ENCODE results near the gene TWIST2.

TWIST2 gene

GRCh38 chr2:238912916-238913875 is 65.3 kb downstream of the TWIST2 start:
- no peak overlapping the region for H3K27ac ChIP-seq (ENCODE audit: low read length)
- no peaks in the 10 kb centered on the region for H3K4me1 ChIP-seq (ENCODE audit: control insufficient read depth, low read depth, low read length)

DNA sequence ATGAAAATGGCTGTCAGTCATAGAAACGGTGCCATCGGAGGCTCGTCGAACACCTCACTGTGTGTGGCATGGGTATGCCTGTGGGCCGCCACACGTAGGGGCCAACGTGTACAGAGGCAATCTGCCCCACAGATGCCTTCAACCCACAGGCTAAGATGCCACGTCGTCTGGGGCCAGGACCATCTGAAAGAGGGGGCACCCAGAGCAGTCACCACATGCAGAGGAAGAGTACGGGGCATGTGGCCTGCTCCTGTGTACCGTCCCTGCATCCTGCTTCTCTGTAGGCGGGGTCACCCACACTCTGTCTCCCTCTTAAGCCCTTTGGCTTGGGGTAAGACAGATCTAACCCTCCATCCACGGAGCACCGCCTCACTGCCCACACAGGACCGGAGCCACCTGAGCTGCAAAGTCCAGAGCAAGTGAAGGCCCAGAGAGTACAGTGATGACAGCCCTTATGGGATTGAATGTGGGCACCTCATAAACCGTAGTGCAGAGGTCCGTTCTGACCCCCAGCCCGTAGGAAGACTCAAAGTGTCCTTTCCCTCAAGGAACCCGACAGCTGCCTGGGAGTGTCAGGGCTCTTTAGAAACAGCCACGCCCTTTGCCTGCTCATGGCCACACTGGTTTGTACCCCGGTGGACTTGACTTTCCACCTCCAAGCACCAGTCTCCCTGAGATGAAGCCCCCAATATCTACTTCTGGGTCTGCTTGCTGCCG is 66.2 kb downstream of the TWIST2 start:
- Histone ChIP-seq H3K9ac (ENCODE audit: low read length) (no peak overlapping the region), H3K27ac (ENCODE audit: low read length) (no peak overlapping the region), H3K9me3 (ENCODE audit: control insufficient read depth, low read depth, low read length) (no peaks in the 10 kb centered on the region), H3K27me3 (ENCODE audit: control insufficient read depth, insufficient read depth, low read length) (no peaks in the 10 kb centered on the region), H3K4me1 (ENCODE audit: control insufficient read depth, low read depth, low read length) (no peaks in the 10 kb centered on the region), H3K36me3 (ENCODE audit: control insufficient read depth, low read depth, low read length) (no peaks in the 10 kb centered on the region), H3K4me3 (ENCODE audit: low read length) (no peak overlapping the region)

More at GRCh38 chr2:238912916-238913875, 65.3 kb downstream of the TWIST2 start:
- Histone ChIP-seq H3K9ac (ENCODE audit: low read length) (no peak overlapping the region), H3K9me3 (ENCODE audit: control insufficient read depth, low read depth, low read length) (no peaks in the 10 kb centered on the region), H3K36me3 (ENCODE audit: control insufficient read depth, low read depth, low read length) (no peaks in the 10 kb centered on the region), H3K27me3 (ENCODE audit: control insufficient read depth, insufficient read depth, low read length) (no peaks in the 10 kb centered on the region), H3K4me3 (ENCODE audit: low read length) (no peak overlapping the region)

DNA sequence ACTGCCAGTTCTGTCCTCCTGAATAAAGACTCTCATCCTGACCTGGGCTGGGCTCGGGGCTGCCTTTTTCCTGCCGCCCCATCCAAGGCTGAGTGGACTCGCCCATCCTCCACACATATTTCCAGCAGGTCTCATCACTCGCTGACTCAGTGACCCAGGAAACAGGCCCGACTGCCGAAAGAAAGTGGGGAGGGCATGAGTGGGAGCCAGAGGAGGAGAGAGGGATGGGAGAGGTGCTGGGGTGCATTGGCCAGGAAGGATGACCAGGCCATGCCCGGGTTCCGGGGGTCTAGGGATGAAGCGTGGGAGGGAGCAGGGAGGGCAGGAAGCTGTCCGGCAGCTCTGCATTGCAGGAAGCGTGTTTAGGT is 66.7 kb downstream of the TWIST2 start:
- Histone ChIP-seq H3K9ac (ENCODE audit: low read length) (no peak overlapping the region), H3K27me3 (ENCODE audit: control insufficient read depth, insufficient read depth, low read length) (no peaks in the 10 kb centered on the region), H3K4me3 (ENCODE audit: low read length) (no peak overlapping the region), H3K9me3 (ENCODE audit: control insufficient read depth, low read depth, low read length) (no peaks in the 10 kb centered on the region), H3K36me3 (ENCODE audit: control insufficient read depth, low read depth, low read length) (no peaks in the 10 kb centered on the region), H3K4me1 (ENCODE audit: control insufficient read depth, low read depth, low read length) (no peaks in the 10 kb centered on the region), H3K27ac (ENCODE audit: low read length) (no peak overlapping the region)

- H3K36me3 ChIP-seq (ENCODE audit: control insufficient read depth, low read depth, low read length): no peaks in the 10 kb centered on the region
- no peaks in the 10 kb centered on the region for H3K27me3 ChIP-seq (ENCODE audit: control insufficient read depth, insufficient read depth, low read length)
- no peak overlapping the region for H3K9ac ChIP-seq (ENCODE audit: low read length)
- H3K27ac ChIP-seq (ENCODE audit: low read length): no peak overlapping the region
- H3K4me1 ChIP-seq (ENCODE audit: control insufficient read depth, low read depth, low read length): no peaks in the 10 kb centered on the region
- no peak overlapping the region for H3K4me3 ChIP-seq (ENCODE audit: low read length)
- no peaks in the 10 kb centered on the region for H3K9me3 ChIP-seq (ENCODE audit: control insufficient read depth, low read depth, low read length)
These were observed 67.3 kb downstream of the TWIST2 start for GRCh38 chr2:238915196-238915595.

DNA sequence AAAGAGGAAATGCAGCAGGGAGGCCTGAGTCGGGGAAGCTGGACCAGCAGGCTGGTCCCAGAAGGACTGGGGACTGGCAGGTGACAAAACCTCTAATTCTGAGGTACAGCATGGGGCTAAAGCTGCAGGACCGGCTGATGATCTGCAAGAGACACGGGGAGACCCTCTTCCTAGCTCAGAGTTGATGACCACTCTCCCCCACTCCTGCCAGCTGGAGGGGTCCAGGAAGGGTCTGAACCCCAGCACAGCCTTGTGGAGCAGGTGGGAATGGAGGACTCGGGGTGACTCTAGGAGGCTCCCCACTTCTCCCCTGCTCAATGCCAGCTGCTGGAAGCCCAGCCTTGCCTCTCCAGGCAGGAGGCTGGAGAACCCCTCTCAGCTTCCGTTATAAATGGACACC is 67.7 kb downstream of the TWIST2 start:
- Histone ChIP-seq H3K36me3 (ENCODE audit: control insufficient read depth, low read depth, low read length) (no peaks in the 10 kb centered on the region), H3K27ac (ENCODE audit: low read length) (no peak overlapping the region), H3K9me3 (ENCODE audit: control insufficient read depth, low read depth, low read length) (no peaks in the 10 kb centered on the region), H3K9ac (ENCODE audit: low read length) (no peak overlapping the region), H3K4me3 (ENCODE audit: low read length) (no peak overlapping the region), H3K27me3 (ENCODE audit: control insufficient read depth, insufficient read depth, low read length) (no peaks in the 10 kb centered on the region), H3K4me1 (ENCODE audit: control insufficient read depth, low read depth, low read length) (no peaks in the 10 kb centered on the region)

DNA sequence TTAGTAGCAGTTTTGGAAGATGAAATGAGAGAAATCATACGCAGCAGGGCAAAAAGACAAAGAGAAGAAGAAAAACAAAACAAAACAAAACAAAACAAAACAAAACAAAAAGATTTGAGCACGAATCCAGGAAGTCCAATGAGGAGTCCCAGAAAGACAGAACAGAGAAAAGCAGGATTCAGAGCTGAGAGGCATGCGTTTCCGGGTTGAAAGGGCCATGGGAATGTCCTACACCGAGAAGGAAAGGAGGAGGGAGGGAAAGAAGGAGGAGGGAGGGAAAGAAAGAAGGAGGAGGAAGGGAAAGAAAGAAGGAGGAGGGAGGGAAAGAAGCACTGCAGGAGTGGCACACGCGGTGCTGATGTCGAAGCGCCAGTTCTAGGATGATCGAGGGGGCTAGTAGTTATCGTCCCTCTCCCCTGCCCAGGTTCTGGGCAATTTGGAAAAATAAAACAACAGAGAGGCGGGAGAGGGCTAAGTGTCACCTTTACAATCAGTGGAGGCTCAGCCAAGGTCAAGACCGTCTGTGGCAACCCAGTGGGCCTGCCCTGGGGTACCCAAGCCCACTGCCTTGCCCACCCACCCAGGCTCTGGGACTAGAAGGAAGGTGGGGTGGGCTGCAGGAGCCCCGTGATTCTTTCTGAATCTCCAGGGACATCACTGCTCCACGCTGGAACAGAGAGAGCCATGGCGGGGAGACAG is 68.4 kb downstream of the TWIST2 start:
- no peak overlapping the region for H3K27ac ChIP-seq (ENCODE audit: low read length)
- no peaks in the 10 kb centered on the region for H3K27me3 ChIP-seq (ENCODE audit: control insufficient read depth, insufficient read depth, low read length)
- H3K36me3 ChIP-seq (ENCODE audit: control insufficient read depth, low read depth, low read length): no peaks in the 10 kb centered on the region
- H3K9me3 ChIP-seq (ENCODE audit: control insufficient read depth, low read depth, low read length): no peaks in the 10 kb centered on the region
- no peak overlapping the region for H3K9ac ChIP-seq (ENCODE audit: low read length)
- H3K4me1 ChIP-seq (ENCODE audit: control insufficient read depth, low read depth, low read length): no peaks in the 10 kb centered on the region
- no peak overlapping the region for H3K4me3 ChIP-seq (ENCODE audit: low read length)

- H3K9me3 ChIP-seq (ENCODE audit: control insufficient read depth, low read depth, low read length): no peaks in the 10 kb centered on the region
- no peak overlapping the region for H3K27ac ChIP-seq (ENCODE audit: low read length)
- no peak overlapping the region for H3K9ac ChIP-seq (ENCODE audit: low read length)
- no peaks in the 10 kb centered on the region for H3K36me3 ChIP-seq (ENCODE audit: control insufficient read depth, low read depth, low read length)
- H3K4me1 ChIP-seq (ENCODE audit: control insufficient read depth, low read depth, low read length): no peaks in the 10 kb centered on the region
- H3K27me3 ChIP-seq (ENCODE audit: control insufficient read depth, insufficient read depth, low read length): no peaks in the 10 kb centered on the region
- H3K4me3 ChIP-seq (ENCODE audit: low read length): no peak overlapping the region
These were observed 69.1 kb downstream of the TWIST2 start for GRCh38 chr2:238916875-238917590.

- Histone ChIP-seq H3K4me3 (ENCODE audit: low read length) (no peak overlapping the region), H3K9ac (ENCODE audit: low read length) (no peak overlapping the region), H3K27ac (ENCODE audit: low read length) (no peak overlapping the region), H3K36me3 (ENCODE audit: control insufficient read depth, low read depth, low read length) (no peaks in the 10 kb centered on the region), H3K27me3 (ENCODE audit: control insufficient read depth, insufficient read depth, low read length) (no peaks in the 10 kb centered on the region), H3K9me3 (ENCODE audit: control insufficient read depth, low read depth, low read length) (no peaks in the 10 kb centered on the region), H3K4me1 (ENCODE audit: control insufficient read depth, low read depth, low read length) (no peaks in the 10 kb centered on the region)
These were observed 71.4 kb downstream of the TWIST2 start for GRCh38 chr2:238919307-238919706.

- Histone ChIP-seq H3K9me3 (ENCODE audit: control insufficient read depth, low read depth, low read length) (no peaks in the 10 kb centered on the region), H3K4me3 (ENCODE audit: low read length) (no peak overlapping the region), H3K36me3 (ENCODE audit: control insufficient read depth, low read depth, low read length) (no peaks in the 10 kb centered on the region), H3K9ac (ENCODE audit: low read length) (no peak overlapping the region), H3K27ac (ENCODE audit: low read length) (no peak overlapping the region), H3K4me1 (ENCODE audit: control insufficient read depth, low read depth, low read length) (no peaks in the 10 kb centered on the region), H3K27me3 (ENCODE audit: control insufficient read depth, insufficient read depth, low read length) (no peaks in the 10 kb centered on the region)
These were observed 72.2 kb downstream of the TWIST2 start for GRCh38 chr2:238920053-238920452.

- H3K9me3 ChIP-seq (ENCODE audit: control insufficient read depth, low read depth, low read length): no peaks in the 10 kb centered on the region
- H3K4me1 ChIP-seq (ENCODE audit: control insufficient read depth, low read depth, low read length): no peaks in the 10 kb centered on the region
- H3K4me3 ChIP-seq (ENCODE audit: low read length): no peak overlapping the region
- H3K9ac ChIP-seq (ENCODE audit: low read length): no peak overlapping the region
- H3K27me3 ChIP-seq (ENCODE audit: control insufficient read depth, insufficient read depth, low read length): no peaks in the 10 kb centered on the region
- no peak overlapping the region for H3K27ac ChIP-seq (ENCODE audit: low read length)
- no peaks in the 10 kb centered on the region for H3K36me3 ChIP-seq (ENCODE audit: control insufficient read depth, low read depth, low read length)
These were observed 72.7 kb downstream of the TWIST2 start for GRCh38 chr2:238920601-238921001.

- Histone ChIP-seq H3K36me3 (ENCODE audit: control insufficient read depth, low read depth, low read length) (no peaks in the 10 kb centered on the region), H3K27me3 (ENCODE audit: control insufficient read depth, insufficient read depth, low read length) (no peaks in the 10 kb centered on the region), H3K4me3 (ENCODE audit: low read length) (no peak overlapping the region), H3K27ac (ENCODE audit: low read length) (no peak overlapping the region), H3K9ac (ENCODE audit: low read length) (no peak overlapping the region), H3K4me1 (ENCODE audit: control insufficient read depth, low read depth, low read length) (no peaks in the 10 kb centered on the region), H3K9me3 (ENCODE audit: control insufficient read depth, low read depth, low read length) (no peaks in the 10 kb centered on the region)
These were observed 73.4 kb downstream of the TWIST2 start for GRCh38 chr2:238921259-238921658.
